Amygdala (tissue), 56 donors: ENCODE results near the gene COL13A1.

ENCODE experiments used
- DNase-seq, 56 donors: peaks; one replicate each; lab custom pipeline; 2025; lab: John Stamatoyannopoulos, UW

COL13A1 gene

GRCh38 chr10:69801434-69802315 is at the start of gene COL13A1:
Gene COL13A1, plus strand, starts transcription at chr10:69801906. Its CDS starts 518 bp downstream, at chr10:69802424.
- peak in 1 of 56 donors; percentile 25 for DNase-seq

DNA sequence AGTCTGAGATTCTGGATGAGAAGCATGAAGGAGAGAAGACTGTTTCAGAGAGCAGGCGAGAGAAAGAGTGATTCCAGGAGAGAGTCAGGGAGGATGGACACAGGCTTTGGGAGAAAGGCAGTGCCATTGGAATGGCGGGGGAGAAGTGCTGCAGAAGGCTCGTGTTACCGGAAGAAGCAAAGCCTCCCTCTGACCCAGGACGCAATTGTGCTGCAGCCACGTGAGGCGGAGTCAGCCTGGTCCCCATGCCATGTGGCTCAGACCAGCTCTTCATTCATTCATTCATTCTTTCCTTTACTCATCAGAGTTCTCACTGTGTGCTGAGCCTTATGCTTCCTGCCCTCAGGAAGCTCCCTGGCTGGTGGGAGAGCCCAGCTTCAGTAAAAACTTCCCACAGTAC is 49.2 kb upstream of the COL13A1 start:
- no peak for DNase-seq

GRCh38 chr10:69756279-69756678 is 45.4 kb upstream of the COL13A1 start:
- no peak for DNase-seq

- DNase-seq: no peak
These were observed 44.5 kb upstream of the COL13A1 start for GRCh38 chr10:69757206-69757552.

DNA sequence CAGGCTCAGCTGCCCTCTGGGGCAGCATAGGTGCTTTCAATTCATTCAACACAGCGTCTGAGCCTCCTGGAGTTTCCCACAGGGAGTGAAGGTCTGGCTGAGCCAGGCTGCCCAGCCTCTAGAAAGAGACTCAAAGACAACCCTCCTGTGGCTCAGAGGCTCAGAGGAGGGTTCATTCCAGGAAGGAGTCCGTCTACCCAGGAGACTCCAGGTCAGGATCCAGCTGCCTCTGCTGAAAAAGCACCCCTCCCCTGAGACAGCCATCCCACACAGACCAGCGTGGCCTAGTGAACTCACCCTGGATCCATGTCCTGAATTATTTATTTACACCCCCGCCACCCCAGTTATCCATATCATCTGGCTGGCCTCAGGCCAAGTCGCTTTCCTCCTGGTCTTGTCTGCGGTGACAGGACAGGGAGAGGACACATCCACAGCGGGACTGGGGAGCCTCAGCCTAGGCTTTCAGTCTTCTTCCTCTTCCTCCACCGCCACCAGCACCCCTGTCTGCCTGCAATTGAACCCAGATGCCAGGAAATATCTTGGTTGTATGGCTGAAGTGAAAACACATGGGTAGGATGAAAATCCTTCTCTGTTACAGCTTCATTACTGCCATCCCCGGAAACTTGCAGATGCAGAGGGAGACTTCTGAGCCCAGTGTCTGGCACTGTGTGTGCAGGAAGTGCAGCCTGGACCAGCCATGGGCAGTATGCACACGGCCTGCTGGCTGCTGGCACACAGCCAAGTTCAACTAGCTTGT is 44.0 kb upstream of the COL13A1 start:
- peak in 22 of 56 donors; percentile 4 to 45 (median 20) for DNase-seq

- no peak for DNase-seq
These were observed 43.4 kb upstream of the COL13A1 start for GRCh38 chr10:69758310-69758728.

GRCh38 chr10:69759641-69760040 is 42.1 kb upstream of the COL13A1 start:
- no peak for DNase-seq

DNA sequence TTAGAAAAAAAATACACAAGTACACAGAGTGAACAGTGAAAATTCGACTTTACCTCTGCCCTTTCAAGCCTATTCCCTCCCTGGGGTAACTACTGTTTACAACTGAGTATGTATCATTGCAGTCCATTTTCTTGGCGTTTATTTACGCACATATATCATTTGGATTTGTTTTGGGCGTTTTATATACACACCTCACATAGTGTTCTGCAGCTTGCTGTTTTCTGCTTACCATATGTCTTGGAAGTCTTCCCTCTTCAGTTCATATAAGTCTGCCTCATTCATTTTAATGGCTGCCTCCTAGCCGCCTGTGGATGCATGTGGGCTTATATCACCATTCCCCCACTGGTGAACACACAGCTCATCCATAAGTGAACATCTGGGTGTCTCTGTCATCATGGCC is 41.6 kb upstream of the COL13A1 start:
- DNase-seq: no peak

GRCh38 chr10:69761320-69761719 is 40.4 kb upstream of the COL13A1 start:
- no peak for DNase-seq

DNA sequence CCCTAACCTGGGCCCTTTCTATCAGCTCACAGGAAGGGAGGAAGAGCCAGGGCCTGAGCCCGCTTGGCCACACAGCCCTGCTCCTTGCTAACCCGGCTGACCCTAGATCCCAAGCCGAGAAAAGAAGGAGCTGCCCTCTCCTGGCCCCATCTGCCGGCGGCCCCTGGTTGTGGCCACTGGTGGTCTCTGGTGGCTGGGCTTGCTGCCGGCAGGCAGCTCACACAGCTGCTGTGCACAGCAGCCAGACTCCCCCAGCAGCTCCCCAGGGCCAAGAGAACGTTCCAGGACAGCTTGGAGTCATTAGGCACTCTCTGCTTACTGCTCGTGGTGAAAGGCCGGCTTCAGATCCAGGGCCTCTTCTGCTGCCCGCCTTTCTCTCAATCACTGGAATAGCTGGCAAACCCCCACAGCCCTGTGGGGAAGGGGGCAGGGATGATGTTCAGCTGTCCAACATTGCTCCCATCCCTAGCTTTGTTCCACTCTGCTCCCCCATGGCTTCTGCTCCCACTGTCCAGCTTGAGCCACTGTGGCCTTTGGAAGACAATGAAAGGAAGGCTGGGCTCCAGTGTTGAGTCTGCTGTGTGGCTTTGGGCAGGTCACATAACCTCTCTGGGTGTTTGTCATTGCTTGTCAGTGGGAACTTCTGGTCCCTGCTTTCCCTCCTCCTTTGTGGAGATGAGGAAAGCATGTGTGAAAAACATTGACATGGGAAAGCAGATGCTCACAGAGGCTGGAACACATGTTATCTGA is 35.4 kb upstream of the COL13A1 start:
- no peak for DNase-seq

DNA sequence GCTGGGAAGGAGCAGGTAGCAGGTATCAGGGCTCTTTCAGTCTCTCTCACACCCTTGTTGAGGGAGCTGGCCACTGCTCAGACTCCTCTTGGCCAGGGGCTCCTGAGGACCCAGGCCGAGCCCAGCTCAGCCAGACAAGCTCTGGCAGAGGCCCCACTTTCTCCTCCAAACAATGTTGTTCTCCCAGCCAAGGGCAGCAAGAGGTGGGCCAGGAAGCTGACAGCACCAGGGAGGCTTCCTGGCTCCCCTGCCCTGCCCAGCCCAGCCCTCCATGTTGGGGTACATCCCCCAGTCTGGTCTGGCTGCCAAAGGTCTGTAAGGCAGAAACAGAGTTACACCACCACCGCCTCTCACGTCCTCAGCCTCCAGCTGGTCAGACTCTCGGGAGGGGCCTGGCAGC is 33.9 kb upstream of the COL13A1 start:
- DNase-seq: no peak

- no peak for DNase-seq
These were observed 33.3 kb upstream of the COL13A1 start for GRCh38 chr10:69768386-69768785.

GRCh38 chr10:69769395-69769992 is 32.2 kb upstream of the COL13A1 start:
- peak in 1 of 56 donors; percentile 7 for DNase-seq

DNA sequence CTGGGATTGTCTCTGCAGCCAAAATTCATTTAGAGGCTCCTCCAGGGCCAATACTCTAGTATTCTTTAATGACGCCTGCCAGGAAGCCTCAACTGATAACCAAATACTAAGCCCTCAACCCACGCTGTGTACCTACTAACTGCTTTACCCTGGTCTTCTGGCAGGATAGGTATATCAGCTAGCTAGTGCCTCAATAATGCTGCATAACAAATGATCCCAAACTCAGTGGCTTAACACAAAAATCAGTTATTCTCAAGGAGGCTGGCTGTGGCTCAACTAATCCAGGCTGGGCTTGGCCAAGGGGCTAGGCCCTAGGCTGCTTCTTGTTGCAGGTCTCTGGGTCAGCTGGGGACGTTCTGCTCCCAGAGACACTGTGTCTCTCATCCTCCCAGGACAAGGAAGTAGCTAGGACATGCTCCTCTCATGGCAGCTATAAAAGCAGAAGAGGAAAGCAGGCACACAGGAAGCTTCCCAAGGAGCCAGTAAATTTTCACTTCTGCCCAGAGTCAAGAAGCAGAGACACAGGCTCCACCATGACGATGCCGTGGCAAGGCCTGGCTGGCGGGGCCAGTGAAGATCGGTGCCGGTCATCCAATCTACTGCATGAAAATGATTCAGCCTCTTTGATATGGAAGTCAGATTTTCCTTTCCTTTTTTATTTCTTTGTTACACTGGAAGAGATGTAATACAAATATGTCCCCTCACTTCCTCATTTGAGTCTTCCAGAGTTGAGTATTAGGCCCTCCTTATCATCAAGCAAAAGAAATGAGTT is 28.6 kb upstream of the COL13A1 start:
- DNase-seq: no peak

DNA sequence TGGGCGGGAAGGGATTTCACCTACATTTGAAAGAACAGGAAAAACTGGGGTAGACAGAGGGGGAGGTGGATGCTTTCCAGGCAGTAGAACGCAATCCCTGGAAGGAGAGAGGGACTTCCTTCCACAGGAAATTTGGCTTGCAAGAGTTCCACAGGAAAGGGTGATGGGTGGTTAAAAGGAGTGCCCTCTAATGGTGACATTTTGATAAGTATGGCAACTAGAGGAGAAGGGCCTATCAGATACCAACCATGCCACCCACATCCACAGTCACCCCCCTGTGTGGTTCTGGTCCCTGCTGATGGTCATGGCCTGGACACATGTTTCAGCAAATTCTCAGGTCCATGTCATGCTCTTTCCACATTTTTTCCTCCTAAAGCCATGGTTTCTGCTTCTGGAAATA is 27.1 kb upstream of the COL13A1 start:
- DNase-seq: no peak

- DNase-seq: no peak
These were observed 21.6 kb upstream of the COL13A1 start for GRCh38 chr10:69780077-69780476.

GRCh38 chr10:69781576-69781975 is 20.1 kb upstream of the COL13A1 start:
- no peak for DNase-seq

DNA sequence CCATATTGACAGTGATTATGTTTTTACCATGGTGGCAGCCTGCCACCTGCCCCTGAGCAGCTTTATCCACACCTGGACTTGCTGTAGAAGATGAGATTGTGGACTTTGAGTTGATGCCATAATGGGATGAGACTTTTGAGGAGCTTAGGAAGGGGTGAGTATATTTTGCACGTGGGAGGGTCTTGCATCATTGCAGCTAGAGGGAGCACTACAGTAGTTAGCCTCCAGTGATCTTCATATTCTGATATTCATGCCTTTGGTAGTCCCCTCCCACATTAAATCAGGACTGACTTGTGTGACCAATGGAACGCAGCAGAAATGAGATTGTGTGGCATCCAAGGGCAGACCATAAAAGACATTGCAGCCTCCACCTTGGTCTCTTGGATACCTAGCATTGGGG is 18.2 kb upstream of the COL13A1 start:
- no peak for DNase-seq

DNA sequence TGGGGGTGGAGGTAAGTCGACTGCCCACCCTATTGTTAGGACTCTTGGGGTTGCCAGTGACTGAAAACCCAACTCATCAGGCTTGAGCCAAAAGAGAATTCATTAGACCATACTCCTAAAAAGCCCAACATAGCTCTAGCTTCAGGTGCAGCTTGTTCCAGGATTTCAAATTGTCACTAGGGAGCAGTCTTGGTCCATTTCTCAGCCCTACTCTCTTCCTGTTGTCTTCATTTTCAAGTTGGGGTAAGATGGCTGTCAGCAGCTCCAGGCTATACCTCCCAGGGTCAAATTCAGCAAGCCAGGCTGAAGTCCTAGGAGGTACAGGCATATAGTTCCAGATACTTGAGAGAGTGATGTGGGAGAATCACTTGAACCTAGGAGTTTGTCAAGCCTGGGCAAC is 14.9 kb upstream of the COL13A1 start:
- DNase-seq: no peak

DNA sequence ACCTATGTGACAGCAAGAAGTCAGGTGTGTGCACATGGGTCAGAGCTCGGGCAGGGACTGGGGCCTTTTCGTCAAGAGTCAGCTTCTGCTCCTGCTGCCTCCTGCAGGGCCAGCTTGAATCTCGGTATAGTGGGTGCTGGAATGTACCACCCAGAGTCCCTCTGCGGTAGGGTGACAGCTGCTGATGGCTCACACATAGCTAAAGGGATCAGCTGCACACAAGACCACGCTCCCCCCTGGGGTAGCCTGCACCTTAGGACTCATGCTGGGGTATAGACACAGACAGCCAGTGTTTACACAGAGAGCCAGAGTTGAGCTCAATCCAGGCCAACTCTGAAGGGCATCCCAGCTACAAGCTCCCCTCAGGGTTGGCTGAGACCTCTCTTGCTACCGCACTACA is 14.0 kb upstream of the COL13A1 start:
- DNase-seq: no peak
